Fibroblast of mammary gland (primary cell): ENCODE results near the gene RPUSD3.

Experiments
- DNase-seq: peaks from one replicate; pipeline ENCODE4 v3.0.0-alpha.2; 2010; ENCODE audit warnings: low read depth
- H3K4me3 ChIP-seq: 2 replicates; pipeline ENCODE4 v1.5.1; 2011; ENCODE audit warnings: low read depth, mild to moderate bottlenecking, low read length, moderate library complexity; ENCODE audit not compliant: control insufficient read depth
- CTCF ChIP-seq: conservative IDR thresholded peaks from 2 replicates; pipeline ENCODE4 v1.5.1; 2011; ENCODE audit warnings: low read depth, low read length, inconsistent platforms; ENCODE audit not compliant: control insufficient read depth, insufficient read depth

The RPUSD3 gene

DNA sequence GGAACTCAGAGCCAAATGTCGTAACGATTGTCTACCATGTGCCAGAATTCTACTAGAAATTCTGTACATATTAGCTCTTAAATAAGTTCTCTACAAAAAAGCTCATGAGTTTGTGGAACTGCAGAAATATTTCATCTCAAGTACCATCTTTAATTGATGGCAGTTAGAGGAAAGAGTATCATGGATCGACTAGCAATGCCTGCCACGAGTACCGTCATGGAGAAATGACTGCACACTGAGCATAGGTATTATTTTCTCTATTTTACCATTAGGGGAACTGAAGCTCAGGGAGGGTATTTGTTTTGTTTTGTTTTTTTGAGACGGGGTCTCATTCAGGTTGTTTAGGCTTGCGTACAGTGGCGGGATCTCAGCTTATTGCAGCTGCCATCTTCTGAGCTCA is 2.8 kb downstream of the RPUSD3 start:
- no peak for TF ChIP-seq CTCF
- DNase-seq, result no peak
- no peak overlapping the region for H3K4me3 ChIP-seq

DNA sequence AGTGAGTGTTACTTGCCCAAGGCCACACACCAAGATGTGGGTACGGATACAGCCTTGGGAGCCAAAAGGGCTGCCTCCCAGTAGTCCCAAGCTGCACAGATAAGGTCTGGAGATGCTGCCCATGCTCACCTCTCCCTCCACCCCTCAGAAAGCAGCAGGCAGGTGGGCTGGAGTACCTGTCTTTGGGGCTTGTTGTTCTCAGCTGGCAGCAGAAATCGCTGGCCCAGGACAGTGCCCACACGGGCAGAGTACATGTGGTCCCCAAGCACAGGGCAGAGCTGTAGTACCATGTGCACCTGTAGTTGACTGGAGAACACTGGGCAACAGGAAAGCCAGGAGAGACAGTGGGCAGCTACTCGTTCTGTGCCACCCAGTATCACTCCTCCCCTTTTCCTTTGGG is 5.0 kb downstream of the RPUSD3 start:
- no peak overlapping the region for H3K4me3 ChIP-seq
- TF ChIP-seq CTCF, result no peak
- no peak for DNase-seq

GRCh38 chr3:9837701-9838582 is 5.9 kb downstream of the RPUSD3 start:
- TF ChIP-seq CTCF, result no peak
- DNase-seq, result no peak
- H3K4me3 ChIP-seq, result no peak overlapping the region

- TF ChIP-seq CTCF, result no peak
- no peak for DNase-seq
- no peak overlapping the region for H3K4me3 ChIP-seq
Measured at GRCh38 chr3:9834520-9835380, 9.1 kb downstream of the RPUSD3 start.

- no peak overlapping the region for H3K4me3 ChIP-seq
- DNase-seq, result no peak
- no peak for TF ChIP-seq CTCF
Measured at GRCh38 chr3:9833078-9833477, 10.7 kb downstream of the RPUSD3 start.

- no peak overlapping the region for H3K4me3 ChIP-seq
- no peak for DNase-seq
- no peak for TF ChIP-seq CTCF
Measured at GRCh38 chr3:9831253-9831652, 12.6 kb downstream of the RPUSD3 start.
